GM12873 (cell line): ENCODE results near the gene PNPLA3.
A peak's percentile ranks its signal among the peaks of the same experiment; 100 is the strongest.

Experiments
- TF ChIP-seq, protein P1 (sequence below): IDR thresholded peaks from 2 replicates; pipeline ENCODE4 v1.5.1; 2012; ENCODE audit warnings: low read depth, mild to moderate bottlenecking, moderate library complexity, low read length, control low read depth; ENCODE audit not compliant: insufficient read depth; ENCODE audit errors: missing control alignments

The PNPLA3 gene

DNA sequence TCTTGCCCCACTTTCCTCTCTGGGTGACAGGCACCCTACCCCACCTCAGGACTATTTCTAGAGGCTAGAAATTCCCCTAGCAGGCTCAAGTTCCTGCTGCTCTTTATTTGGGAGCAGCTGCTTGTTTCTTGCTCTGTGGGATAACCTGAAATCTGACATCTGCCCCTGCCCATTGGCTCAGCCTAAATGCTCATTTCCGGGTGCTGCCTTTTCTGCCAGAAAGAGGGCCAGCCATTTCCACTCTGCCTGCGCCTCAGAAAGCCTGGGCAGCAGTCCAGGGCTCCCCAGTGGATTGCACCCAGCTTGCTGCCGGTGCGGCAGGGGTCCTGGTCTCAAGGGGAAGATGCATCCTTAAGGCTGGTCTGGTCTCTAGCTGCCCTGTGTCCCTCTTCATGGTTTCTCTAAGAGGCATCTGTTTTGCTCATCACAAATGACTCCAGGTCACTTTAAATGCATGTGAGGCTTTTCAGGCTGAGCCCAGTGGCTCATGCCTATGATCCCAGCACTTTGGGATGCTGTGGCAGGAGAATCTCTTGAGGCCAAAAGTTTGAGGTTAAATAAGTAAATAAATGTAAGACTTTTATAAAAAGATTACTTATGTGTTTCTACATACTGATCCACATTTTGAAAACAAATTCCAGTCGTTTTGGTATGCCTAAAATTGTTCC is 21.5 kb upstream of the PNPLA3 start:
- TF ChIP-seq, protein P1, sequence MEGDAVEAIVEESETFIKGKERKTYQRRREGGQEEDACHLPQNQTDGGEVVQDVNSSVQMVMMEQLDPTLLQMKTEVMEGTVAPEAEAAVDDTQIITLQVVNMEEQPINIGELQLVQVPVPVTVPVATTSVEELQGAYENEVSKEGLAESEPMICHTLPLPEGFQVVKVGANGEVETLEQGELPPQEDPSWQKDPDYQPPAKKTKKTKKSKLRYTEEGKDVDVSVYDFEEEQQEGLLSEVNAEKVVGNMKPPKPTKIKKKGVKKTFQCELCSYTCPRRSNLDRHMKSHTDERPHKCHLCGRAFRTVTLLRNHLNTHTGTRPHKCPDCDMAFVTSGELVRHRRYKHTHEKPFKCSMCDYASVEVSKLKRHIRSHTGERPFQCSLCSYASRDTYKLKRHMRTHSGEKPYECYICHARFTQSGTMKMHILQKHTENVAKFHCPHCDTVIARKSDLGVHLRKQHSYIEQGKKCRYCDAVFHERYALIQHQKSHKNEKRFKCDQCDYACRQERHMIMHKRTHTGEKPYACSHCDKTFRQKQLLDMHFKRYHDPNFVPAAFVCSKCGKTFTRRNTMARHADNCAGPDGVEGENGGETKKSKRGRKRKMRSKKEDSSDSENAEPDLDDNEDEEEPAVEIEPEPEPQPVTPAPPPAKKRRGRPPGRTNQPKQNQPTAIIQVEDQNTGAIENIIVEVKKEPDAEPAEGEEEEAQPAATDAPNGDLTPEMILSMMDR, result no peak

DNA sequence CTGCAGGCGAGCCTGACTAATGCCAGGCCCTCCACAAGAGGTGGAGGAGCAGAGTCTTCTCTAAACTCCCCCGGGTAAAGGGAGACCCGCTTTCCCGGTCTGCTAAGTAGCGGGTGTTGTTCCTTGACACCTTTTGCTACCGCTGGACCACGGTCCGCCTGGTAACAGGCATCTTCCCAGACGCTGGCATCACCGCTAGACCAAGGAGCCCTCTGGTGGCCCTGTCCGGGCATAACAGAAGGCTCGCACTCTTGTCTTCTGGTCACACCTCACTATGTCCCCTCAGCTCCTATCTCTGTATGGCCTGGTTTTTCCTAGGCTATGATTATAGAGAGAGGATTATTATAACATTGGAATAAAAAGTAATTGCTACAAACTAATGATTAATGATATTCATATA is 19.2 kb upstream of the PNPLA3 start:
- TF ChIP-seq, protein P1, result peak; percentile 32

DNA sequence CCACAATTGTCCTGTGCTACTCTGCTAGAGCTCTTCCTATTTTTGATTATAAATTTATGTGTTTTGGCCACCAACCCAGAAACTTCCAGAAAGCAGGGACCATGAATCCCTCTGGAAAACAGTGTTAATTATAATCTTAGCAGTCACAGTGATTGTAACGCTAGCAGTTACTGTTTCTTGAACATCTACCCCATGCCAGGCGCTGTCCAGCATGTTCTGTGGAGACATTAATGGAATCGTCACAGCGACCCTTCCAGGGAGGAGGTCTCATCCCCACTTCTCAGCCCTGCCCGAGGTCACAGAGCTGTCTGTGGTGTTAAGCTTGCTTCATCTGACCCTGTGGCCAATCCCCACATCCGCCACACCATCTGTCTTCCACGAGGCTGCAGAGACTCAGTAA is 17.9 kb upstream of the PNPLA3 start:
- TF ChIP-seq, protein P1, result no peak

DNA sequence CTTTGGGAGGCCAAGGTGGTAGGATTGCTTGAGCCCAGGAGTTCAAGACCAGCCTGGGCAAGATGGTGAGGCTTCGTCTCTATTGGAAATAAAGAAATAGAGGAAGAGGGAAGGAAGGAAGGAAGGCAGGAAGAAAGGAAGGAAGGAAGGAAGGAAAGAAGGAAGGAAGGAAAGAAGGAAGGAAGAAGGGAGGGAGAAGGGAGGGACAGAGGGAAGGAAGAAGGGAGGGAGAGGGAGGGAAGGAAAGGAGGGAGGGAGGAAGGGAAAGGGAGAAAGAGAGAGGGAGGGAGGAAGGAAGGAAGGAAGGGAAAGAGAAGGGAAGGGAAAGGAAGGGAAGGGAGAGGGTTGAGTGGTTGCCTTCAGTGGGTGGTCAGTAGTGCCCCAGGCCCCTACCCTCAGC is 13.9 kb upstream of the PNPLA3 start:
- TF ChIP-seq, protein P1, result no peak

DNA sequence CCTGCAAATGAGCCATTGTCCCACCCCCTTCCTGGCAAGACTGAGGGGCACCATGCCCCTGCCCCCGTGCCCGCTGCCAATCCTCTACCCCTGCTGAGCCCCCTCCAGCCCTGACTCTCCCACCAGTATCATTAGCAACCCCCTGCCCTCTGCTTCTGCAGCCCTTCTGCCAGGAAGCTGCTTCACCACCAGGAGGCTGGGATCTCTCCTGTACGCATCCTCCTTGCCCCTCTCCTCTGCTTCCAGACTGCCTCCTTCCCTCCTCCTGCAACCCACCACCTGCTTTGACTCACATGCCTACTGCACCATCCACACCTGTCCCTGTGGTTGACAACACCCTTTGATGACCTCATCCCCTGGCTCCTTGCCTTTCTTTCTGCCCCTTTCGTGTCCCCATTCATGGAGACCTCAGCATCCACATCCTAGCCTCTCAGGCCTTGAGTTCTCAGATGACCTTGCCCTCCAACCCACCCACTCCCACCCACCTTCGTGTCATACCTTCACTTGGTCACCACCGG is 13.4 kb upstream of the PNPLA3 start:
- TF ChIP-seq, protein P1, result no peak

DNA sequence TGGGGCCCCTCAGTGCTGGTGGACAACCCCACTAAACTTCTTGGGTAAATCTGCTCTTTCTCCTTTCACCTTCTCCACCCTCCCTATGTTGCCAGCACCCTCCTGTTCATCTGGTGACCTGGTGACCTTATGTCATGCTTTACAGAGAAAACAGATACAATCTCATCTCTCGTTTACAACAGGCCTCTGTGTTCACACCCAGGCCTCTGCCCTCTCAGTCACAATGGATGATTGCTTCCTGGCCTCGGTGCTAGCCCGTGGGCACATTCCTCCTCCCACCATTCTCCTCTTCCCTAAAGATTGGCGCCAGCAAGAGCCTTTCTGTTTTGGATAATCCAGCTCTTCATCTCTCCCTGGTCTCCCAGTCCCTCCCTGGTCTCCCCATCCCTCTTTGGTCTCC is 12.3 kb upstream of the PNPLA3 start:
- TF ChIP-seq, protein P1, result no peak

DNA sequence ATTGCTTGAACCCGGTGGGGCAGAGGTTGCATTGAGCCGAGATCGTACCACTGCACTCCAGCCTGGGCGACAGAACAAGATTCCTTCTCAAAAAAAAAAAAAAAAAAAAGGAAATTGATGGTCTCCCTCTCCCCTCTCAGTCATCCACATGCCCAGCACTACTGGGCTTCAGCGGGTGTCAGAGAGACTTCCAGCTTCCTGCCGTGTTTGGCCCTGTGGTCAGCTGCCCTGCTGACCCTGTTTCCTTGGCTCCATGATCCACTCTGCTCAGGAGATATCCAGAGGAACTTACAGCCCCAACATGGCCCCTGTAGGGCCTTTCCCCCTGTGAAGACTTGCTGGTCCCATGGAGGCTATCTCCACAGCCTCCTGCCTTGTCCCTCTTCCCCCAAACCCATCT is 6.1 kb upstream of the PNPLA3 start:
- TF ChIP-seq, protein P1, result no peak
